K562 (cell line): ENCODE data around the gene ENOX2. TPM values are rescaled to one million over a fixed set of nuclear protein-coding genes. Genes with fewer than 3 reads are reported as not detected.

Source experiments
- CREBBP ChIP-seq: IDR thresholded peaks from one replicate; pipeline ENCODE4 v1.6.1; 2012; ENCODE audit warnings: low read depth, mild to moderate bottlenecking, control low read depth, inconsistent platforms, low read length
- MCM5 ChIP-seq: fragments of 450-650 bp; IDR thresholded peaks from 2 replicates; pipeline ENCODE4 v1.6.1; 2016; ENCODE audit warnings: low read depth
- MGA ChIP-seq: fragments of 450-650 bp; IDR thresholded peaks from 2 replicates; pipeline ENCODE4 v1.6.1; 2016; ENCODE audit warnings: mild to moderate bottlenecking, moderate library complexity
- NR0B1 ChIP-seq: fragments of 450-650 bp; IDR thresholded peaks from one replicate; pipeline ENCODE4 v1.6.1; 2018; ENCODE audit warnings: mild to moderate bottlenecking, moderate library complexity; ENCODE audit not compliant: partially characterized antibody
- PHTF2 ChIP-seq: fragments of 250-450 bp; sonication (Bioruptor Pico); IDR thresholded peaks from 2 replicates; pipeline ENCODE4 v1.5.0; 2021; ENCODE audit warnings: mild to moderate bottlenecking
- SIN3A ChIP-seq, 2 experiments: fragments of 150-350 bp in 1 of 2; IDR thresholded peaks; 2 replicates each; pipeline ENCODE4 v1.6.1; 2011 to 2016; ENCODE audit warnings: borderline replicate concordance in 2 of 2, low read depth in 2 of 2, low read length in 2 of 2, mild to moderate bottlenecking in 2 of 2, moderate library complexity in 2 of 2; ENCODE audit not compliant: control insufficient read depth in 1 of 2
- TRIM25 ChIP-seq: fragments of 450-650 bp; IDR thresholded peaks from 2 replicates; pipeline ENCODE4 v1.7.0; 2016; ENCODE audit warnings: borderline replicate concordance
- ZNF780A ChIP-seq: fragments of 250-450 bp; sonication (Bioruptor Pico); IDR thresholded peaks from 2 replicates; pipeline ENCODE4 v1.5.0; 2021; ENCODE audit warnings: mild to moderate bottlenecking
- polyA plus RNA-seq, 8 experiments: library from polyadenylated mRNA; depleted of rRNA in 4 of 8; stranded (reverse) in 5 of 8; unstranded in 3 of 8; fragments of >200 nt; fragmentation: Nextera tagmentation in 2 of 8; fragmentation: Illumina TruSeq in 1 of 8; extraction: Ambion mirVana in 2 of 8; extraction: Trizol in 1 of 8; gene quantifications; 2 replicates each; pipeline versions ENCODE4 v1.2.1 to v1.2.3, GENCODE V29; 2011 to 2014; ENCODE audit warnings: inconsistent platforms in 1 of 8, missing spikeins in 1 of 8
- total RNA-seq, 7 experiments: library from RNA; depleted of rRNA in 6 of 7; stranded (reverse); fragments of >200 nt in 6 of 7; fragmentation: Illumina TruSeq in 2 of 7; extraction: Trizol in 2 of 7; gene quantifications; 2 replicates each; pipeline versions ENCODE4 v1.2.1 to v1.2.3, GENCODE V29; 2011 to 2021; ENCODE audit warnings: low replicate concordance in 1 of 7

The ENOX2 gene
- total and polyA plus RNA-seq, 9 of the 15 experiments (the other 6 are each of a cell fraction or from before 2014, with no cell fraction given): 6.1 to 24.0 (median 13.8) TPM

GRCh38 chrX:130741584-130741983 is 161.4 kb downstream of the ENOX2 start (continued):
- TF ChIP-seq TRIM25 (no peak), SIN3A (IDR thresholded peaks at IDR 0.05; ENCODE audit: borderline replicate concordance in 2 of 2, control insufficient read depth in 1 of 2, low read depth in 2 of 2, low read length in 2 of 2) (no peak), PHTF2 (CRISPR knock-in tag) (no peak), NR0B1 (no peak), CREBBP (no peak), ZNF780A (CRISPR knock-in tag) (no peak), MCM5 (no peak), MGA (no peak)
